Measurements from ENCODE around the gene AGBL5.

GRCh38 chr2:27076323-27076722 is 24.9 kb downstream of the AGBL5 start:
- TF ChIP-seq CTCF (optimal IDR thresholded peaks at IDR 0.05 in 1 of 3, IDR thresholded peaks at IDR 0.05 in 1 of 3, conservative IDR thresholded peaks at IDR 0.05 in 1 of 3; ENCODE audit: extremely low read depth in 1 of 3, insufficient read depth in 2 of 3, low read length in 3 of 3) (no peak), EZH2 (IDR thresholded peaks at IDR 0.05; ENCODE audit: low read length) (no peak)
